Activated T-cell treated with anti-CD3 and anti-CD28 coated beads, Interleukin-2, amount 50 U/mL, for 24 hours (primary cell): ENCODE results near the gene PRKCH.

Experiments
- DNase-seq: peaks from one replicate; pipeline ENCODE4 v3.0.0-alpha.2; 2020
- H3K27ac Mint-ChIP-seq: 2 replicates; pipeline ENCODE4 v1.8.0; 2020; ENCODE audit warnings: mild to moderate bottlenecking, mixed read lengths
- H3K27me3 Mint-ChIP-seq: 2 replicates; pipeline ENCODE4 v1.8.0; 2020; ENCODE audit warnings: mixed read lengths
- H3K36me3 Mint-ChIP-seq: 2 replicates; pipeline ENCODE4 v1.8.0; 2020; ENCODE audit warnings: low read depth, mixed read lengths
- H3K4me1 Mint-ChIP-seq: 2 replicates; pipeline ENCODE4 v1.8.0; 2020; ENCODE audit warnings: low read depth, mixed read lengths
- H3K4me3 Mint-ChIP-seq: 2 replicates; pipeline ENCODE4 v1.8.0; 2020; ENCODE audit warnings: mild to moderate bottlenecking, moderate library complexity, mixed read lengths
- H3K9me3 Mint-ChIP-seq: 2 replicates; pipeline ENCODE4 v1.8.0; 2020; ENCODE audit warnings: mixed read lengths

Gene PRKCH

GRCh38 chr14:61470261-61470960, 149.0 kb downstream of the PRKCH start:
- no peaks in the 10 kb centered on the region for H3K27me3 Mint-ChIP-seq
- DNase-seq = no peak
- peak overlapping the region; percentile 77 for H3K4me3 Mint-ChIP-seq

GRCh38 chr14:61470961-61471293, 149.5 kb downstream of the PRKCH start:
- Mint-ChIP-seq H3K36me3 (peaks cover 71% of the 10 kb centered on the region), H3K4me1 (peaks cover 91% of the 10 kb centered on the region), H3K9me3 (peaks cover 3% of the 10 kb centered on the region), H3K27me3 (no peaks in the 10 kb centered on the region), H3K27ac (peak overlapping the region; percentile 97), H3K4me3 (peak overlapping the region; percentile 77)
- no peak for DNase-seq

More at GRCh38 chr14:61470261-61470960, 149.0 kb downstream of the PRKCH start:
- Mint-ChIP-seq H3K4me1 (peaks cover 94% of the 10 kb centered on the region), H3K36me3 (peaks cover 74% of the 10 kb centered on the region), H3K27ac (peak overlapping the region; percentile 97), H3K9me3 (peaks cover 3% of the 10 kb centered on the region)

GRCh38 chr14:61471297-61472005, 150.1 kb downstream of the PRKCH start:
- Mint-ChIP-seq H3K27me3 (no peaks in the 10 kb centered on the region), H3K36me3 (peaks cover 70% of the 10 kb centered on the region), H3K4me3 (peak overlapping the region; percentile 77), H3K27ac (peak overlapping the region; percentile 97), H3K4me1 (peaks cover 91% of the 10 kb centered on the region), H3K9me3 (peaks cover 3% of the 10 kb centered on the region)
- no peak for DNase-seq

GRCh38 chr14:61472011-61472672, 150.8 kb downstream of the PRKCH start:
- peak; percentile 53 for DNase-seq
- Mint-ChIP-seq H3K4me3 (peak overlapping the region; percentile 77), H3K27ac (peak overlapping the region; percentile 97), H3K36me3 (peaks cover 65% of the 10 kb centered on the region), H3K4me1 (peaks cover 94% of the 10 kb centered on the region), H3K27me3 (no peaks in the 10 kb centered on the region), H3K9me3 (peaks cover 3% of the 10 kb centered on the region)

GRCh38 chr14:61472801-61473376, 151.5 kb downstream of the PRKCH start:
- Mint-ChIP-seq H3K4me1 (peaks cover 95% of the 10 kb centered on the region), H3K27me3 (no peaks in the 10 kb centered on the region), H3K36me3 (peaks cover 63% of the 10 kb centered on the region), H3K27ac (peak overlapping the region; percentile 97), H3K4me3 (peak overlapping the region; percentile 77), H3K9me3 (peaks cover 3% of the 10 kb centered on the region)
- DNase-seq = peak; percentile 78

- no peaks in the 10 kb centered on the region for H3K27me3 Mint-ChIP-seq
- H3K4me3 Mint-ChIP-seq = no peak overlapping the region
- peak overlapping the region; percentile 97 for H3K27ac Mint-ChIP-seq
- H3K36me3 Mint-ChIP-seq = peaks cover 62% of the 10 kb centered on the region
- peaks cover 3% of the 10 kb centered on the region for H3K9me3 Mint-ChIP-seq
- H3K4me1 Mint-ChIP-seq = peaks cover 95% of the 10 kb centered on the region
- no peak for DNase-seq
These were observed 152.6 kb downstream of the PRKCH start for GRCh38 chr14:61474015-61474414.

- H3K9me3 Mint-ChIP-seq = peaks cover 3% of the 10 kb centered on the region
- H3K36me3 Mint-ChIP-seq = peaks cover 62% of the 10 kb centered on the region
- H3K27me3 Mint-ChIP-seq = no peaks in the 10 kb centered on the region
- H3K4me3 Mint-ChIP-seq = no peak overlapping the region
- H3K4me1 Mint-ChIP-seq = peaks cover 95% of the 10 kb centered on the region
- no peak for DNase-seq
- peak overlapping the region; percentile 97 for H3K27ac Mint-ChIP-seq
These were observed 153.3 kb downstream of the PRKCH start for GRCh38 chr14:61474701-61475100.

GRCh38 chr14:61475316-61475715, 153.9 kb downstream of the PRKCH start:
- peaks cover 95% of the 10 kb centered on the region for H3K4me1 Mint-ChIP-seq
- no peak for DNase-seq
- peak overlapping the region; percentile 48 for H3K4me3 Mint-ChIP-seq
- peaks cover 57% of the 10 kb centered on the region for H3K36me3 Mint-ChIP-seq
- H3K27me3 Mint-ChIP-seq = no peaks in the 10 kb centered on the region
- H3K9me3 Mint-ChIP-seq = peaks cover 3% of the 10 kb centered on the region
- H3K27ac Mint-ChIP-seq = peak overlapping the region; percentile 97

GRCh38 chr14:61476105-61476753, 154.8 kb downstream of the PRKCH start:
- H3K4me3 Mint-ChIP-seq = peak overlapping the region; percentile 61
- peak overlapping the region; percentile 97 for H3K27ac Mint-ChIP-seq
- H3K36me3 Mint-ChIP-seq = peaks cover 57% of the 10 kb centered on the region
- no peak for DNase-seq
- H3K27me3 Mint-ChIP-seq = no peaks in the 10 kb centered on the region
- peaks cover 95% of the 10 kb centered on the region for H3K4me1 Mint-ChIP-seq
- peaks cover 3% of the 10 kb centered on the region for H3K9me3 Mint-ChIP-seq

GRCh38 chr14:61476754-61477410, 155.5 kb downstream of the PRKCH start:
- Mint-ChIP-seq H3K36me3 (peaks cover 59% of the 10 kb centered on the region), H3K9me3 (peaks cover 3% of the 10 kb centered on the region), H3K4me3 (peak overlapping the region; percentile 61), H3K27ac (peak overlapping the region; percentile 97), H3K4me1 (peaks cover 95% of the 10 kb centered on the region), H3K27me3 (no peaks in the 10 kb centered on the region)
- no peak for DNase-seq

- Mint-ChIP-seq H3K36me3 (peaks cover 69% of the 10 kb centered on the region), H3K9me3 (peaks cover 3% of the 10 kb centered on the region)
- DNase-seq = peak; percentile 62
These were observed 156.5 kb downstream of the PRKCH start for GRCh38 chr14:61477712-61478462.

GRCh38 chr14:61478971-61479473, 157.6 kb downstream of the PRKCH start:
- Mint-ChIP-seq H3K27me3 (no peaks in the 10 kb centered on the region), H3K4me1 (peaks cover 94% of the 10 kb centered on the region), H3K9me3 (no peaks in the 10 kb centered on the region), H3K36me3 (peaks cover 72% of the 10 kb centered on the region), H3K27ac (peak overlapping the region; percentile 97), H3K4me3 (peak overlapping the region; percentile 61)
- peak; percentile 56 for DNase-seq

More at GRCh38 chr14:61477712-61478462, 156.5 kb downstream of the PRKCH start:
- Mint-ChIP-seq H3K4me1 (peaks cover 95% of the 10 kb centered on the region), H3K27me3 (no peaks in the 10 kb centered on the region), H3K27ac (peak overlapping the region; percentile 97), H3K4me3 (peak overlapping the region; percentile 61)
